ENCODE results near the gene PCDHB6. TPM values are rescaled to one million over a fixed set of nuclear protein-coding genes. Genes with fewer than 3 reads are reported as not detected.
"Not testable (repeated sequence)": the region's sequence is repeated elsewhere in the genome, so short reads cannot be mapped to it uniquely, and the experiment has no call there.

PCDHB6 gene
- total RNA-seq, 1 donor from 2014 or later: 0.50 TPM

DNA sequence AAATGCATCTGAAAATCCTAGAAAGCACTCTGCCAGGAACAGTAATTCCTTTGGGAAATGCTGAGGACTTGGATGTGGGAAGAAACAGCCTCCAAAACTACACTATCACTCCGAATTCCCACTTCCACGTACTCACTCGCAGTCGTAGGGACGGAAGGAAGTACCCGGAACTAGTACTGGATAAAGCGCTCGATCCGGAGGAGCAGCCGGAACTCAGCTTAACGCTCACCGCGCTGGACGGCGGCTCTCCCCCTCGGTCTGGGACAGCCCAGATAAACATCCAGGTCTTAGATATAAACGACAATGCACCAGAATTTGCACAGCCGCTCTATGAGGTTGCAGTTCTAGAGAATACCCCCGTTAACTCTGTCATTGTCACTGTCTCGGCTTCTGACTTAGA, 48.8 kb upstream of the PCDHB6 start:
- Histone ChIP-seq H3K27ac (ENCODE audit: low read depth, low read length) (no peak overlapping the region), H3K4me2 (ENCODE audit: low read length) (no peak overlapping the region), H3K4me3 (ENCODE audit: insufficient read depth, low read depth, low read length) (no peak overlapping the region), H3K36me3 (ENCODE audit: insufficient read depth, low read length) (no peaks in the 10 kb centered on the region), H4K20me1 (ENCODE audit: insufficient read depth, low read length) (no peaks in the 10 kb centered on the region), H3K27me3 (ENCODE audit: insufficient read depth, low read length) (no peaks in the 10 kb centered on the region), H3K4me1 (ENCODE audit: insufficient read depth, low read length) (no peaks in the 10 kb centered on the region), H3K9ac (ENCODE audit: low read length) (no peak overlapping the region), H3K79me2 (ENCODE audit: insufficient read depth, low read length) (no peaks in the 10 kb centered on the region), H2AFZ (ENCODE audit: low read depth, low read length) (no peak overlapping the region), H3K9me3 (ENCODE audit: insufficient read depth, low read depth, low read length) (peaks cover 14% of the 10 kb centered on the region)
- H3K4me3 Mint-ChIP-seq (ENCODE audit: unreplicated experiment): no peak overlapping the region
- peaks cover 21% of the 10 kb centered on the region for H3K9me3 Mint-ChIP-seq (ENCODE audit: unreplicated experiment)
- FAIRE-seq: no peak
- TF ChIP-seq, protein P1, sequence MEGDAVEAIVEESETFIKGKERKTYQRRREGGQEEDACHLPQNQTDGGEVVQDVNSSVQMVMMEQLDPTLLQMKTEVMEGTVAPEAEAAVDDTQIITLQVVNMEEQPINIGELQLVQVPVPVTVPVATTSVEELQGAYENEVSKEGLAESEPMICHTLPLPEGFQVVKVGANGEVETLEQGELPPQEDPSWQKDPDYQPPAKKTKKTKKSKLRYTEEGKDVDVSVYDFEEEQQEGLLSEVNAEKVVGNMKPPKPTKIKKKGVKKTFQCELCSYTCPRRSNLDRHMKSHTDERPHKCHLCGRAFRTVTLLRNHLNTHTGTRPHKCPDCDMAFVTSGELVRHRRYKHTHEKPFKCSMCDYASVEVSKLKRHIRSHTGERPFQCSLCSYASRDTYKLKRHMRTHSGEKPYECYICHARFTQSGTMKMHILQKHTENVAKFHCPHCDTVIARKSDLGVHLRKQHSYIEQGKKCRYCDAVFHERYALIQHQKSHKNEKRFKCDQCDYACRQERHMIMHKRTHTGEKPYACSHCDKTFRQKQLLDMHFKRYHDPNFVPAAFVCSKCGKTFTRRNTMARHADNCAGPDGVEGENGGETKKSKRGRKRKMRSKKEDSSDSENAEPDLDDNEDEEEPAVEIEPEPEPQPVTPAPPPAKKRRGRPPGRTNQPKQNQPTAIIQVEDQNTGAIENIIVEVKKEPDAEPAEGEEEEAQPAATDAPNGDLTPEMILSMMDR (IDR thresholded peaks at IDR 0.05; ENCODE audit: insufficient read depth, low read depth, low read length): no peak
- H3K4me1 Mint-ChIP-seq (ENCODE audit: low read depth, unreplicated experiment): no peaks in the 10 kb centered on the region
- H3K36me3 Mint-ChIP-seq (ENCODE audit: low read depth, unreplicated experiment): peaks cover 34% of the 10 kb centered on the region
- H3K27me3 Mint-ChIP-seq (ENCODE audit: low read depth, unreplicated experiment): no peaks in the 10 kb centered on the region
- H3K27ac Mint-ChIP-seq (ENCODE audit: unreplicated experiment): no peak overlapping the region
- DNase-seq (ENCODE audit: low read depth): no peak

DNA sequence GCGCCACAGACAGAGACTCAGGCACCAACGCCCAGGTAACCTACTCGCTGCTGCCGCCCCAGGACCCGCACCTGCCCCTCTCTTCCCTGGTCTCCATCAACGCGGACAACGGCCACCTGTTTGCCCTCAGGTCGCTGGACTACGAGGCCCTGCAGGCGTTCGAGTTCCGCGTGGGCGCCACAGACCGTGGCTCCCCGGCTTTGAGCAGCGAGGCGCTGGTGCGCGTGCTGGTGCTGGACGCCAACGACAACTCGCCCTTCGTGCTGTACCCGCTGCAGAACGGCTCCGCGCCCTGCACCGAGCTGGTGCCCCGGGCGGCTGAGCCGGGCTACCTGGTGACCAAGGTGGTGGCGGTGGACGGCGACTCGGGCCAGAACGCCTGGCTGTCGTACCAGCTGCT, 47.8 kb upstream of the PCDHB6 start:
- not testable (repeated sequence) for H3K4me3 Mint-ChIP-seq (ENCODE audit: unreplicated experiment); H3K9ac ChIP-seq (ENCODE audit: low read length); H4K20me1 ChIP-seq (ENCODE audit: insufficient read depth, low read length); H3K4me3 ChIP-seq (ENCODE audit: insufficient read depth, low read depth, low read length); H3K27me3 Mint-ChIP-seq (ENCODE audit: low read depth, unreplicated experiment); H3K36me3 ChIP-seq (ENCODE audit: insufficient read depth, low read length); H3K79me2 ChIP-seq (ENCODE audit: insufficient read depth, low read length); H3K27ac ChIP-seq (ENCODE audit: low read depth, low read length); H3K27ac Mint-ChIP-seq (ENCODE audit: unreplicated experiment); FAIRE-seq; H2AFZ ChIP-seq (ENCODE audit: low read depth, low read length); H3K27me3 ChIP-seq (ENCODE audit: insufficient read depth, low read length); DNase-seq (ENCODE audit: low read depth); H3K4me2 ChIP-seq (ENCODE audit: low read length); H3K4me1 Mint-ChIP-seq (ENCODE audit: low read depth, unreplicated experiment); H3K4me1 ChIP-seq (ENCODE audit: insufficient read depth, low read length)
- H3K9me3 Mint-ChIP-seq (ENCODE audit: unreplicated experiment): peaks cover 20% of the 10 kb centered on the region
- H3K9me3 ChIP-seq (ENCODE audit: insufficient read depth, low read depth, low read length): peaks cover 14% of the 10 kb centered on the region
- peaks cover 33% of the 10 kb centered on the region for H3K36me3 Mint-ChIP-seq (ENCODE audit: low read depth, unreplicated experiment)

DNA sequence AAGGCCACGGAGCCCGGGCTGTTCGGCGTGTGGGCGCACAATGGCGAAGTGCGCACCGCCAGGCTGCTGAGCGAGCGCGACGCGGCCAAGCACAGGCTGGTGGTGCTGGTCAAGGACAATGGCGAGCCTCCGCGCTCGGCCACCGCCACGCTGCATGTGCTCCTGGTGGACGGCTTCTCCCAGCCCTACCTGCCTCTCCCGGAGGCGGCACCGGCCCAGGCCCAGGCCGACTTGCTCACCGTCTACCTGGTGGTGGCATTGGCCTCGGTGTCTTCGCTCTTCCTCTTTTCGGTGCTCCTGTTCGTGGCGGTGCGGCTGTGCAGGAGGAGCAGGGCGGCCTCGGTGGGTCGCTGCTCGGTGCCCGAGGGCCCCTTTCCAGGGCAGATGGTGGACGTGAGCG, 47.4 kb upstream of the PCDHB6 start:
- FAIRE-seq; H4K20me1 ChIP-seq (ENCODE audit: insufficient read depth, low read length); H3K4me1 ChIP-seq (ENCODE audit: insufficient read depth, low read length); H3K36me3 ChIP-seq (ENCODE audit: insufficient read depth, low read length); H3K27ac Mint-ChIP-seq (ENCODE audit: unreplicated experiment); H3K4me1 Mint-ChIP-seq (ENCODE audit: low read depth, unreplicated experiment); H3K27me3 ChIP-seq (ENCODE audit: insufficient read depth, low read length); H2AFZ ChIP-seq (ENCODE audit: low read depth, low read length); H3K9ac ChIP-seq (ENCODE audit: low read length); H3K79me2 ChIP-seq (ENCODE audit: insufficient read depth, low read length); H3K4me3 Mint-ChIP-seq (ENCODE audit: unreplicated experiment); H3K4me2 ChIP-seq (ENCODE audit: low read length); H3K27me3 Mint-ChIP-seq (ENCODE audit: low read depth, unreplicated experiment); DNase-seq (ENCODE audit: low read depth); H3K4me3 ChIP-seq (ENCODE audit: insufficient read depth, low read depth, low read length); H3K27ac ChIP-seq (ENCODE audit: low read depth, low read length): not testable (repeated sequence)
- Mint-ChIP-seq H3K9me3 (ENCODE audit: unreplicated experiment) (peaks cover 17% of the 10 kb centered on the region), H3K36me3 (ENCODE audit: low read depth, unreplicated experiment) (peaks cover 31% of the 10 kb centered on the region)
- H3K9me3 ChIP-seq (ENCODE audit: insufficient read depth, low read depth, low read length): peaks cover 14% of the 10 kb centered on the region

DNA sequence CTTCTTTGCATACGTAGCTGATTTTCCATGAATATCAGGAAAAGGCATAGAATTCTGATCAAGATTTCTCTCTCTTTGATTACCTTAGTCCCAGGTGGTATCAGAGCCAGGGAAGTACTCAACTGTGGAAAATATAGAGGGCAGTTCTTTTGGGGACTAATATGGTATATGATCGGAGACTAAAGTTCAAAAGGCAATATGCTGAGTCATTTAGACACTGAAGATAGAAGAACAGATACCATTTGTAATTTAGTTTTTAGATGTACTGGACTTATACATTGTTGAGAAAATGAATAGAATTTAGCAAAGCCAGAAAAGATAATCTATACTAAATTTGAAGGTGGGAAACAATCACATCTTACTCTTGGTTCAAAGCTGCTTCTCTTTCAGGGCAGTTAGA, 44.5 kb upstream of the PCDHB6 start:
- no peak for DNase-seq (ENCODE audit: low read depth)
- H3K9me3 Mint-ChIP-seq (ENCODE audit: unreplicated experiment): peaks cover 14% of the 10 kb centered on the region
- H3K27ac Mint-ChIP-seq (ENCODE audit: unreplicated experiment): no peak overlapping the region
- H3K36me3 Mint-ChIP-seq (ENCODE audit: low read depth, unreplicated experiment): peaks cover 28% of the 10 kb centered on the region
- TF ChIP-seq, protein P1 (IDR thresholded peaks at IDR 0.05; ENCODE audit: insufficient read depth, low read depth, low read length): no peak
- no peak for TF ChIP-seq EZH2 (IDR thresholded peaks at IDR 0.05; ENCODE audit: insufficient read depth, low read length)
- H3K27me3 Mint-ChIP-seq (ENCODE audit: low read depth, unreplicated experiment): no peaks in the 10 kb centered on the region
- H4K20me1 ChIP-seq (ENCODE audit: insufficient read depth, low read length): no peaks in the 10 kb centered on the region
- no peaks in the 10 kb centered on the region for H3K27me3 ChIP-seq (ENCODE audit: insufficient read depth, low read length)
- no peak overlapping the region for H3K27ac ChIP-seq (ENCODE audit: low read depth, low read length)
- H3K79me2 ChIP-seq (ENCODE audit: insufficient read depth, low read length): no peaks in the 10 kb centered on the region
- H3K9ac ChIP-seq (ENCODE audit: low read length): no peak overlapping the region
- no peak overlapping the region for H2AFZ ChIP-seq (ENCODE audit: low read depth, low read length)
- H3K4me2 ChIP-seq (ENCODE audit: low read length): no peak overlapping the region
- H3K4me1 ChIP-seq (ENCODE audit: insufficient read depth, low read length): no peaks in the 10 kb centered on the region
- H3K4me3 ChIP-seq (ENCODE audit: insufficient read depth, low read depth, low read length): no peak overlapping the region
- H3K9me3 ChIP-seq (ENCODE audit: insufficient read depth, low read depth, low read length): peaks cover 12% of the 10 kb centered on the region
- no peaks in the 10 kb centered on the region for H3K4me1 Mint-ChIP-seq (ENCODE audit: low read depth, unreplicated experiment)
- no peak for FAIRE-seq
- H3K36me3 ChIP-seq (ENCODE audit: insufficient read depth, low read length): no peaks in the 10 kb centered on the region
- H3K4me3 Mint-ChIP-seq (ENCODE audit: unreplicated experiment): no peak overlapping the region
